Nephron (organoid): ENCODE data around the gene ARL6.
A peak's percentile ranks its signal among the peaks of the same experiment; 100 is the strongest.

Experiments used
- H3K27ac Mint-ChIP-seq, 3 experiments: 2 replicates each; pipeline ENCODE4 v1.8.0; 2020; ENCODE audit warnings: mixed read lengths in 3 of 3, mild to moderate bottlenecking in 2 of 3, moderate library complexity in 1 of 3
- H3K27me3 Mint-ChIP-seq: 2 replicates; pipeline ENCODE4 v1.8.0; 2021; ENCODE audit warnings: low read depth, mild to moderate bottlenecking, moderate library complexity, mixed read lengths
- H3K36me3 Mint-ChIP-seq: 2 replicates; pipeline ENCODE4 v1.8.0; 2020; ENCODE audit warnings: low read depth, mixed read lengths
- H3K4me1 Mint-ChIP-seq: 2 replicates; pipeline ENCODE4 v1.8.0; 2020; ENCODE audit warnings: mixed read lengths
- H3K4me3 Mint-ChIP-seq, 3 experiments: 2 replicates each; pipeline ENCODE4 v1.8.0; 2020; ENCODE audit warnings: mild to moderate bottlenecking in 3 of 3, mixed read lengths in 3 of 3, moderate library complexity in 2 of 3
- H3K9me3 Mint-ChIP-seq: 2 replicates; pipeline ENCODE4 v1.8.0; 2020; ENCODE audit warnings: mixed read lengths
- CTCF ChIP-seq, 3 experiments: fragments of 200-600 bp; sonication (generic); IDR thresholded peaks; one replicate each; pipeline ENCODE4 v1.5.0; 2021; ENCODE audit warnings: antibody characterized with exemption in 3 of 3; ENCODE audit not compliant: unreplicated experiment in 3 of 3

Gene ARL6

GRCh38 chr3:97821774-97822358 is 57.3 kb downstream of the ARL6 start, which contains the start of gene CRYBG3:
CRYBG3 (plus strand) TSS chr3:97822011; CDS start chr3:97822207, 196 bp downstream.
- H3K36me3 Mint-ChIP-seq = no peaks in the 10 kb centered on the region
- peak within 1 kb of the TSS; percentile 97 to 100 (median 100) for H3K4me3 Mint-ChIP-seq
- peaks cover 38% of the 10 kb centered on the region for H3K4me1 Mint-ChIP-seq
- H3K9me3 Mint-ChIP-seq = no peaks in the 10 kb centered on the region
- peak in 2 of 3 experiments; percentile 26 to 41 for TF ChIP-seq CTCF (IDR thresholded peaks at IDR 0.05; ENCODE audit: unreplicated experiment in 3 of 3)
- H3K27ac Mint-ChIP-seq = peak within 1 kb of the TSS; percentile 61 to 92 (median 87)
- H3K27me3 Mint-ChIP-seq = peaks cover 41% of the 10 kb centered on the region

GRCh38 chr3:97822359-97822775 is 57.8 kb downstream of the ARL6 start:
- H3K4me3 Mint-ChIP-seq = peak overlapping the region; percentile 97 to 100 (median 100)
- no peaks in the 10 kb centered on the region for H3K36me3 Mint-ChIP-seq
- peaks cover 41% of the 10 kb centered on the region for H3K27me3 Mint-ChIP-seq
- H3K4me1 Mint-ChIP-seq = peaks cover 36% of the 10 kb centered on the region
- peak overlapping the region; percentile 61 to 92 (median 87) for H3K27ac Mint-ChIP-seq
- TF ChIP-seq CTCF (IDR thresholded peaks at IDR 0.05; ENCODE audit: unreplicated experiment in 3 of 3) = no peak
- H3K9me3 Mint-ChIP-seq = no peaks in the 10 kb centered on the region

- peak overlapping the region in 2 of 3 experiments; percentile 61 to 63 for H3K27ac Mint-ChIP-seq
- H3K4me1 Mint-ChIP-seq = peaks cover 28% of the 10 kb centered on the region
- H3K36me3 Mint-ChIP-seq = no peaks in the 10 kb centered on the region
- TF ChIP-seq CTCF (IDR thresholded peaks at IDR 0.05; ENCODE audit: unreplicated experiment in 3 of 3) = no peak
- no peaks in the 10 kb centered on the region for H3K9me3 Mint-ChIP-seq
- H3K27me3 Mint-ChIP-seq = peaks cover 35% of the 10 kb centered on the region
- peak overlapping the region; percentile 97 to 100 (median 100) for H3K4me3 Mint-ChIP-seq
Measured at GRCh38 chr3:97823046-97824004, 58.8 kb downstream of the ARL6 start.

- Mint-ChIP-seq H3K27me3 (peaks cover 28% of the 10 kb centered on the region), H3K9me3 (no peaks in the 10 kb centered on the region), H3K4me3 (peak overlapping the region; percentile 17 to 41 (median 39)), H3K36me3 (no peaks in the 10 kb centered on the region), H3K27ac (peak overlapping the region in 1 of 3 experiments; percentile 5), H3K4me1 (peaks cover 30% of the 10 kb centered on the region)
- no peak for TF ChIP-seq CTCF (IDR thresholded peaks at IDR 0.05; ENCODE audit: unreplicated experiment in 3 of 3)
Measured at GRCh38 chr3:97825101-97825500, 60.5 kb downstream of the ARL6 start.

GRCh38 chr3:97827741-97828471 is 63.3 kb downstream of the ARL6 start:
- Mint-ChIP-seq H3K9me3 (no peaks in the 10 kb centered on the region), H3K4me1 (peaks cover 33% of the 10 kb centered on the region), H3K36me3 (peaks cover 7% of the 10 kb centered on the region), H3K27me3 (peaks cover 16% of the 10 kb centered on the region), H3K27ac (no peak overlapping the region), H3K4me3 (no peak overlapping the region)
- no peak for TF ChIP-seq CTCF (IDR thresholded peaks at IDR 0.05; ENCODE audit: unreplicated experiment in 3 of 3)
